B cell (primary cell): ENCODE measurements around the gene RPRD1A. TPM values are rescaled to one million over a fixed set of nuclear protein-coding genes. Genes with fewer than 3 reads are reported as not detected.
"Not testable (repeated sequence)": the region's sequence is repeated elsewhere in the genome, so short reads cannot be mapped to it uniquely, and the experiment has no call there.

Source experiments
- ATAC-seq: fragments of 200-7000 bp; cut with Tn5 transposase; one replicate; pipeline ENCODE4 v1.10.0; 2021; ENCODE audit warnings: low read depth, mild to moderate bottlenecking, moderate number of reproducible peaks, moderate library complexity
- CTCF ChIA-PET: fragments of 350-600 bp; sonication (Branson Sonifier 250); formaldehyde crosslinking; loops from one replicate; lab custom pipeline; 2021; ENCODE audit warnings: antibody characterized with exemption, inconsistent platforms; lab: Charles Lee
- POLR2A ChIA-PET: fragments of 350-600 bp; sonication (Branson Sonifier 250); formaldehyde crosslinking; loops from one replicate; lab custom pipeline; 2021; ENCODE audit warnings: antibody characterized with exemption; lab: Charles Lee
- DNase-seq: peaks from one replicate; pipeline ENCODE4 v3.0.0; 2013
- H2AFZ ChIP-seq: 2 replicates; pipeline ENCODE4 v1.6.1; 2012; ENCODE audit warnings: mild to moderate bottlenecking, low read depth, low read length; ENCODE audit not compliant: insufficient read depth, poor library complexity, severe bottlenecking
- H3K27ac ChIP-seq, 2 donors: 1 replicate in 1 of 2; 2 replicates in 1 of 2; pipeline ENCODE4 v1.5.1; 2012 to 2013; ENCODE audit warnings: low read length in 2 of 2, mild to moderate bottlenecking in 2 of 2, moderate library complexity in 1 of 2
- H3K27me3 ChIP-seq, 4 experiments: fragments of 200-600 bp in 1 of 4; sonication (generic) in 1 of 4; replicated peaks in 1 of 4; 1 replicate in 2 of 4; 2 replicates in 2 of 4; pipeline versions ENCODE4 v1.6.1 to v1.7.0; 2013 to 2016; ENCODE audit warnings: low read length in 3 of 4, mild to moderate bottlenecking in 2 of 4, mixed read lengths in 1 of 4, moderate library complexity in 1 of 4; ENCODE audit not compliant: insufficient read depth in 4 of 4, control insufficient read depth in 3 of 4; ENCODE audit errors: control extremely low read depth in 1 of 4
- H3K36me3 ChIP-seq, 2 experiments: replicated peaks in 1 of 2; 1 replicate in 1 of 2; 2 replicates in 1 of 2; pipeline versions ENCODE4 v1.6.1 to v1.7.1; 2013; ENCODE audit warnings: low read length in 1 of 2; ENCODE audit not compliant: insufficient read depth in 2 of 2, control insufficient read depth in 1 of 2; ENCODE audit errors: control extremely low read depth in 1 of 2, extremely low read depth in 1 of 2
- H3K4me1 ChIP-seq, 2 donors: fragments of 200-600 bp in 1 of 2; sonication (generic) in 1 of 2; 1 replicate in 1 of 2; 2 replicates in 1 of 2; pipeline versions ENCODE4 v1.5.1 to v1.6.1; 2013 to 2017; ENCODE audit warnings: low read length in 2 of 2; ENCODE audit not compliant: control insufficient read depth in 2 of 2, insufficient read depth in 2 of 2
- H3K4me2 ChIP-seq: replicated peaks from 2 replicates; pipeline ENCODE3; 2012; ENCODE audit warnings: mild to moderate bottlenecking, low read depth, low read length; ENCODE audit not compliant: poor library complexity, severe bottlenecking
- H3K4me3 ChIP-seq, 5 experiments: fragments of 200-600 bp in 1 of 5; sonication (generic) in 1 of 5; 1 replicate in 3 of 5; 2 replicates in 2 of 5; pipeline versions ENCODE4 v1.5.1 to v1.7.0; 2011 to 2016; ENCODE audit warnings: low read length in 4 of 5, mild to moderate bottlenecking in 4 of 5, low read depth in 2 of 5, control low read depth in 1 of 5, moderate library complexity in 1 of 5; ENCODE audit not compliant: insufficient read depth in 1 of 5; ENCODE audit errors: control extremely low read depth in 1 of 5, extremely low read depth in 1 of 5
- H3K79me2 ChIP-seq: fragments of 200-600 bp; sonication (generic); one replicate; pipeline ENCODE4 v1.6.0; 2016; ENCODE audit warnings: low read length; ENCODE audit not compliant: control insufficient read depth, insufficient read depth
- H3K9ac ChIP-seq: fragments of 200-600 bp; sonication (generic); 2 replicates; pipeline ENCODE4 v1.6.1; 2017; ENCODE audit warnings: mild to moderate bottlenecking, low read length, moderate library complexity
- H3K9me3 ChIP-seq, 3 donors: one replicate each; pipeline versions ENCODE4 v1.6.1 to v1.7.1; 2013; ENCODE audit warnings: low read length in 2 of 3; ENCODE audit not compliant: control insufficient read depth in 2 of 3, insufficient read depth in 1 of 3; ENCODE audit errors: control extremely low read depth in 1 of 3
- H4K20me1 ChIP-seq: 2 replicates; pipeline ENCODE4 v1.6.0; 2012; ENCODE audit warnings: mild to moderate bottlenecking, low read length; ENCODE audit not compliant: insufficient read depth, control insufficient read depth, poor library complexity, severe bottlenecking
- H3K27ac Mint-ChIP-seq: one replicate; pipeline ENCODE4 v1.8.0; 2021; ENCODE audit warnings: mixed read lengths
- H3K27me3 Mint-ChIP-seq: one replicate; pipeline ENCODE4 v1.8.0; 2021; ENCODE audit warnings: mixed read lengths
- H3K4me1 Mint-ChIP-seq: one replicate; pipeline ENCODE4 v1.8.0; 2021; ENCODE audit warnings: mixed read lengths
- H3K4me3 Mint-ChIP-seq: one replicate; pipeline ENCODE4 v1.8.0; 2021; ENCODE audit warnings: mixed read lengths
- H3K9me3 Mint-ChIP-seq: one replicate; pipeline ENCODE4 v1.8.0; 2022; ENCODE audit warnings: mixed read lengths; ENCODE audit not compliant: insufficient read depth
- EZH2 ChIP-seq: IDR thresholded peaks from 2 replicates; pipeline ENCODE4 v1.6.1; 2012; ENCODE audit warnings: borderline replicate concordance, low read depth, mild to moderate bottlenecking, moderate library complexity, low read length; ENCODE audit not compliant: insufficient read depth, poor library complexity, severe bottlenecking
- WGBS: methylation state at CpG from one replicate; pipeline ENCODE4 v1.1.5; 2013; ENCODE audit warnings: missing lambda C conversion rate; ENCODE audit not compliant: insufficient coverage; 5-methylcytosine and 5-hydroxymethylcytosine counted together
- intact Hi-C: fragments of 100-400 bp; cut with micrococcal nuclease; formaldehyde crosslinking; loops from one replicate; pipeline ENCODE4 v1.10.0; 2022
- polyA plus RNA-seq: library from polyadenylated mRNA; depleted of rRNA; stranded (reverse); fragments of >200 nt; gene quantifications from 2 replicates; pipeline ENCODE4 v1.2.3, GENCODE V29; 2012
- total RNA-seq, 2 donors: library from RNA; stranded (reverse); fragments of 120-200 nt in 1 of 2; gene quantifications; 1 replicate in 1 of 2; 2 replicates in 1 of 2; pipeline versions ENCODE4 v1.2.3 to v1.2.4, GENCODE V29; 2013 to 2022
- TF ChIP-seq, protein P1 (sequence below): fragments of 200-600 bp; IDR thresholded peaks from one replicate; pipeline ENCODE4 v1.8.0; 2022; ENCODE audit warnings: antibody characterized with exemption, mild to moderate bottlenecking

RPRD1A gene
- total and polyA plus RNA-seq, 2 donors (not counting 1 experiment from before 2014, with no cell fraction given): 27.6 to 62.6 TPM

DNA sequence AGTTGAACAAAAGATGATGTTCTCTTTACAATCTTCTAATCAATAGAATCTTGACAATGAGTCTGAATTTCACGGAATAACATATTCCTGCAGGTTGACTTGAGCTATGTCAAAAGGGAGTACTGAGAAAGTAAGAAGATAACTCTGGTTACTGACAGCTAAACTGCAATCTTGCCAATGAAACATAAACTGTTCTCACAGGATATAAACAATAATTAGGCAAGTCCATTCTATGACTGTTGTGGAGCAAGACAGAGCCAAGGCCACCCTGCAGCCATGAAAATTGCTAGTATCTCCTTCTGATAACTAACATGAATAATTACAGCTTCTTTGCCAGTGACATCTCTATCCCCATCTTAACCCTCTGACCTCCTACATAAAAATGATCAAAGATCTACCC is 6.3 kb upstream of the RPRD1A start:
- CTCF ChIA-PET: interaction anchor here (1.5 kb wide), 1 partner anchor 22 kb away, joined by 3 read pairs; no protein-coding TSS in a partner anchor
- WGBS: no CpG with 5 or more reads among the region's 1 CpG

DNA sequence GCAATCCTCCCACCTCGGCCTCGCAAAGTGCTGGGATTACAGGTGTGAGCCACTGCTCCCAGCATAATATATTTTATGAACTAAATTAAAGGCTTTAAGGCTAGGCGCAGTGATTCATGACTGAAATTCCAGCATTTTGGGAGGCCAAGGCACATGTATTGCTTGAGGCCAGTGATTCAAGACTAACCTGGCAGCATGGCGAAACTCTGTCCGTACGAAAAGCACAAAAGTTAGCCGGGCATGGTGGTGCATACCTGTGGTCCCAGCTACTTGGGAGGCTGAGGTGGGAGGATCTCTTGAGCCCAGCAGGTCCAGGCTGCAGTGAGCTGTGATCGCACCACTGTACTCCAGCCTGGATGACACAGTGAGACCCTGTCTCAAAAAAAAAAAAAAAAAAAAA is 5.0 kb upstream of the RPRD1A start:
- POLR2A ChIA-PET, H3K27me3 Mint-ChIP-seq, H3K4me3 Mint-ChIP-seq, H3K27ac ChIP-seq, H3K36me3 ChIP-seq, H3K79me2 ChIP-seq, H3K4me1 ChIP-seq, H3K4me2 ChIP-seq, H4K20me1 ChIP-seq, H3K9me3 Mint-ChIP-seq, H3K27ac Mint-ChIP-seq, H2AFZ ChIP-seq, H3K9ac ChIP-seq, H3K9me3 ChIP-seq, ATAC-seq, H3K27me3 ChIP-seq, DNase-seq, H3K4me3 ChIP-seq, intact Hi-C loops: not testable (repeated sequence)
- H3K4me1 Mint-ChIP-seq: peaks cover 11% of the 10 kb centered on the region
- CTCF ChIA-PET: interaction anchor here (0.7 kb wide), 1 partner anchor 16 kb away, joined by 3 read pairs; no protein-coding TSS in a partner anchor
- WGBS: 96% methylated on average over 5 of the region's 8 CpGs

More for the DNA sequence above, 6.3 kb upstream of the RPRD1A start:
- no peak overlapping the region for H3K27ac Mint-ChIP-seq
- no peak for DNase-seq
- Histone ChIP-seq H3K9ac (no peak overlapping the region), H4K20me1 (no peaks in the 10 kb centered on the region), H3K27me3 (no peaks in the 10 kb centered on the region), H3K36me3 (no peaks in the 10 kb centered on the region), H3K79me2 (no peaks in the 10 kb centered on the region), H3K4me2 (no peak overlapping the region), H3K4me3 (no peak overlapping the region), H3K9me3 (no peaks in the 10 kb centered on the region), H2AFZ (no peak overlapping the region), H3K4me1 (no peaks in the 10 kb centered on the region), H3K27ac (no peak overlapping the region)
- TF ChIP-seq, protein P1, sequence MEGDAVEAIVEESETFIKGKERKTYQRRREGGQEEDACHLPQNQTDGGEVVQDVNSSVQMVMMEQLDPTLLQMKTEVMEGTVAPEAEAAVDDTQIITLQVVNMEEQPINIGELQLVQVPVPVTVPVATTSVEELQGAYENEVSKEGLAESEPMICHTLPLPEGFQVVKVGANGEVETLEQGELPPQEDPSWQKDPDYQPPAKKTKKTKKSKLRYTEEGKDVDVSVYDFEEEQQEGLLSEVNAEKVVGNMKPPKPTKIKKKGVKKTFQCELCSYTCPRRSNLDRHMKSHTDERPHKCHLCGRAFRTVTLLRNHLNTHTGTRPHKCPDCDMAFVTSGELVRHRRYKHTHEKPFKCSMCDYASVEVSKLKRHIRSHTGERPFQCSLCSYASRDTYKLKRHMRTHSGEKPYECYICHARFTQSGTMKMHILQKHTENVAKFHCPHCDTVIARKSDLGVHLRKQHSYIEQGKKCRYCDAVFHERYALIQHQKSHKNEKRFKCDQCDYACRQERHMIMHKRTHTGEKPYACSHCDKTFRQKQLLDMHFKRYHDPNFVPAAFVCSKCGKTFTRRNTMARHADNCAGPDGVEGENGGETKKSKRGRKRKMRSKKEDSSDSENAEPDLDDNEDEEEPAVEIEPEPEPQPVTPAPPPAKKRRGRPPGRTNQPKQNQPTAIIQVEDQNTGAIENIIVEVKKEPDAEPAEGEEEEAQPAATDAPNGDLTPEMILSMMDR: no peak
- no peak for TF ChIP-seq EZH2
- POLR2A ChIA-PET: interaction anchor here (1.0 kb wide), 1 partner anchor 55 kb away, joined by 3 read pairs; no protein-coding TSS in a partner anchor
- intact Hi-C loops: no loop called here
- peaks cover 5% of the 10 kb centered on the region for H3K27me3 Mint-ChIP-seq
- H3K4me1 Mint-ChIP-seq: peaks cover 7% of the 10 kb centered on the region
- no peaks in the 10 kb centered on the region for H3K9me3 Mint-ChIP-seq
- no peak for ATAC-seq
- no peak overlapping the region for H3K4me3 Mint-ChIP-seq
